ENCODE results near the gene MACROD1. TPM values are rescaled to one million over a fixed set of nuclear protein-coding genes. Genes with fewer than 3 reads are reported as not detected.

The MACROD1 gene
- total and polyA plus RNA-seq, 2 of the 13 experiments (the other 11 are each of a cell fraction or from before 2014, with no cell fraction given): 23.1 to 34.5 TPM

DNA sequence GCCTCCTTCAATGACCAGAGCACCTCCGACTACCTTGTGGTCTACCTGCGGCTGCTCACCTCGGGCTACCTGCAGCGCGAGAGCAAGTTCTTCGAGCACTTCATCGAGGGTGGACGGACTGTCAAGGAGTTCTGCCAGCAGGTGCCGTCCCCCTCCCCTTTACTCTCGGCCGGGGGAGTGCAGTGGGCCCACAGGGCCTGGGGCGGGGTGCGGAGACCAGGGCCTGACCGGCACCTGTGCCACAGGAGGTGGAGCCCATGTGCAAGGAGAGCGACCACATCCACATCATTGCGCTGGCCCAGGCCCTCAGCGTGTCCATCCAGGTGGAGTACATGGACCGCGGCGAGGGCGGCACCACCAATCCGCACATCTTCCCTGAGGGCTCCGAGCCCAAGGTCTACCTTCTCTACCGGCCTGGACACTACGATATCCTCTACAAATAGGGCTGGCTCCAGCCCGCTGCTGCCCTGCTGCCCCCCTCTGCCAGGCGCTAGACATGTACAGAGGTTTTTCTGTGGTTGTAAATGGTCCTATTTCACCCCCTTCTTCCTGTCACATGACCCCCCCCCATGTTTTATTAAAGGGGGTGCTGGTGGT is 168.7 kb downstream of the MACROD1 start:
- ATAC-seq: no peak
- Histone ChIP-seq H3K4me3 (replicated peaks in 1 of 3; ENCODE audit: insufficient read depth in 1 of 3, low read depth in 2 of 3, low read length in 3 of 3) (no peak overlapping the region), H3K27me3 (ENCODE audit: control insufficient read depth in 1 of 2, insufficient read depth in 2 of 2, low read length in 2 of 2) (no peaks in the 10 kb centered on the region), H3K27ac (ENCODE audit: extremely low read length, insufficient read depth, low read length) (no peak overlapping the region), H3K4me2 (ENCODE audit: low read depth, low read length) (no peak overlapping the region), H3K9me3 (ENCODE audit: low read length) (no peaks in the 10 kb centered on the region), H3K4me1 (ENCODE audit: insufficient read depth, low read length) (no peaks in the 10 kb centered on the region), H3K79me2 (ENCODE audit: insufficient read depth, low read length) (no peaks in the 10 kb centered on the region), H3K9ac (ENCODE audit: insufficient read depth, low read depth, low read length) (no peak overlapping the region), H2AFZ (ENCODE audit: low read length) (no peak overlapping the region), H4K20me1 (ENCODE audit: insufficient read depth, low read length) (no peaks in the 10 kb centered on the region; the same call in 1 of the 2 replicates), H3K36me3 (replicated peaks in 1 of 2; ENCODE audit: control insufficient read depth in 1 of 2, insufficient read depth in 2 of 2, low read length in 2 of 2) (peaks cover 13 to 36% of the 10 kb centered on the region in 2 experiments; a peak in 4 of 5 replicates)
- no peak for FAIRE-seq
- in situ Hi-C loops (cut with HindIII; ENCODE audit: extremely low pct_ligation_motif_present, low pct_unique_long_range_greater_than_20kb): no loop called here
- no peak for DNase-seq (ENCODE audit: low spot score)
- TF ChIP-seq, protein P1, sequence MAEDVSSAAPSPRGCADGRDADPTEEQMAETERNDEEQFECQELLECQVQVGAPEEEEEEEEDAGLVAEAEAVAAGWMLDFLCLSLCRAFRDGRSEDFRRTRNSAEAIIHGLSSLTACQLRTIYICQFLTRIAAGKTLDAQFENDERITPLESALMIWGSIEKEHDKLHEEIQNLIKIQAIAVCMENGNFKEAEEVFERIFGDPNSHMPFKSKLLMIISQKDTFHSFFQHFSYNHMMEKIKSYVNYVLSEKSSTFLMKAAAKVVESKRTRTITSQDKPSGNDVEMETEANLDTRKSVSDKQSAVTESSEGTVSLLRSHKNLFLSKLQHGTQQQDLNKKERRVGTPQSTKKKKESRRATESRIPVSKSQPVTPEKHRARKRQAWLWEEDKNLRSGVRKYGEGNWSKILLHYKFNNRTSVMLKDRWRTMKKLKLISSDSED (CRISPR knock-in tag; IDR thresholded peaks at IDR 0.05): no peak
- TF ChIP-seq, protein P2, sequence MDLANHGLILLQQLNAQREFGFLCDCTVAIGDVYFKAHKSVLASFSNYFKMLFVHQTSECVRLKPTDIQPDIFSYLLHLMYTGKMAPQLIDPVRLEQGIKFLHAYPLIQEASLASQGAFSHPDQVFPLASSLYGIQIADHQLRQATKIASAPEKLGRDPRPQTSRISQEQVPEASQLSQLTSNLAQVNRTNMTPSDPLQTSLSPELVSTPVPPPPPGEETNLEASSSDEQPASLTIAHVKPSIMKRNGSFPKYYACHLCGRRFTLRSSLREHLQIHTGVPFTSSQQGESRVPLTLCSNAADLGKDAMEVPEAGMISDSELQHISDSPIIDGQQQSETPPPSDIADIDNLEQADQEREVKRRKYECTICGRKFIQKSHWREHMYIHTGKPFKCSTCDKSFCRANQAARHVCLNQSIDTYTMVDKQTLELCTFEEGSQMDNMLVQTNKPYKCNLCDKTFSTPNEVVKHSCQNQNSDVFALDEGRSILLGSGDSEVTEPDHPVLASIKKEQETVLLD (CRISPR knock-in tag; IDR thresholded peaks at IDR 0.05; ENCODE audit: low read depth): no peak
- TF ChIP-seq ZNF280D (CRISPR knock-in tag; IDR thresholded peaks at IDR 0.05) (no peak), TBP (CRISPR knock-in tag; IDR thresholded peaks at IDR 0.05) (no peak), NR2F2 (IDR thresholded peaks at IDR 0.05; ENCODE audit: borderline replicate concordance, low read depth) (no peak), HOXA9 (CRISPR knock-in tag; IDR thresholded peaks at IDR 0.05; ENCODE audit: borderline replicate concordance) (no peak), NR2F1 (CRISPR knock-in tag; IDR thresholded peaks at IDR 0.05) (no peak), CBX5 (CRISPR knock-in tag; IDR thresholded peaks at IDR 0.05; ENCODE audit: borderline replicate concordance) (no peak), PTBP1 (IDR thresholded peaks at IDR 0.05; ENCODE audit: low read depth, low read length, poor library complexity, severe bottlenecking) (no peak), ZNF329 (CRISPR knock-in tag; IDR thresholded peaks at IDR 0.05; ENCODE audit: low read depth) (no peak)
- TF ChIP-seq, protein P3, sequence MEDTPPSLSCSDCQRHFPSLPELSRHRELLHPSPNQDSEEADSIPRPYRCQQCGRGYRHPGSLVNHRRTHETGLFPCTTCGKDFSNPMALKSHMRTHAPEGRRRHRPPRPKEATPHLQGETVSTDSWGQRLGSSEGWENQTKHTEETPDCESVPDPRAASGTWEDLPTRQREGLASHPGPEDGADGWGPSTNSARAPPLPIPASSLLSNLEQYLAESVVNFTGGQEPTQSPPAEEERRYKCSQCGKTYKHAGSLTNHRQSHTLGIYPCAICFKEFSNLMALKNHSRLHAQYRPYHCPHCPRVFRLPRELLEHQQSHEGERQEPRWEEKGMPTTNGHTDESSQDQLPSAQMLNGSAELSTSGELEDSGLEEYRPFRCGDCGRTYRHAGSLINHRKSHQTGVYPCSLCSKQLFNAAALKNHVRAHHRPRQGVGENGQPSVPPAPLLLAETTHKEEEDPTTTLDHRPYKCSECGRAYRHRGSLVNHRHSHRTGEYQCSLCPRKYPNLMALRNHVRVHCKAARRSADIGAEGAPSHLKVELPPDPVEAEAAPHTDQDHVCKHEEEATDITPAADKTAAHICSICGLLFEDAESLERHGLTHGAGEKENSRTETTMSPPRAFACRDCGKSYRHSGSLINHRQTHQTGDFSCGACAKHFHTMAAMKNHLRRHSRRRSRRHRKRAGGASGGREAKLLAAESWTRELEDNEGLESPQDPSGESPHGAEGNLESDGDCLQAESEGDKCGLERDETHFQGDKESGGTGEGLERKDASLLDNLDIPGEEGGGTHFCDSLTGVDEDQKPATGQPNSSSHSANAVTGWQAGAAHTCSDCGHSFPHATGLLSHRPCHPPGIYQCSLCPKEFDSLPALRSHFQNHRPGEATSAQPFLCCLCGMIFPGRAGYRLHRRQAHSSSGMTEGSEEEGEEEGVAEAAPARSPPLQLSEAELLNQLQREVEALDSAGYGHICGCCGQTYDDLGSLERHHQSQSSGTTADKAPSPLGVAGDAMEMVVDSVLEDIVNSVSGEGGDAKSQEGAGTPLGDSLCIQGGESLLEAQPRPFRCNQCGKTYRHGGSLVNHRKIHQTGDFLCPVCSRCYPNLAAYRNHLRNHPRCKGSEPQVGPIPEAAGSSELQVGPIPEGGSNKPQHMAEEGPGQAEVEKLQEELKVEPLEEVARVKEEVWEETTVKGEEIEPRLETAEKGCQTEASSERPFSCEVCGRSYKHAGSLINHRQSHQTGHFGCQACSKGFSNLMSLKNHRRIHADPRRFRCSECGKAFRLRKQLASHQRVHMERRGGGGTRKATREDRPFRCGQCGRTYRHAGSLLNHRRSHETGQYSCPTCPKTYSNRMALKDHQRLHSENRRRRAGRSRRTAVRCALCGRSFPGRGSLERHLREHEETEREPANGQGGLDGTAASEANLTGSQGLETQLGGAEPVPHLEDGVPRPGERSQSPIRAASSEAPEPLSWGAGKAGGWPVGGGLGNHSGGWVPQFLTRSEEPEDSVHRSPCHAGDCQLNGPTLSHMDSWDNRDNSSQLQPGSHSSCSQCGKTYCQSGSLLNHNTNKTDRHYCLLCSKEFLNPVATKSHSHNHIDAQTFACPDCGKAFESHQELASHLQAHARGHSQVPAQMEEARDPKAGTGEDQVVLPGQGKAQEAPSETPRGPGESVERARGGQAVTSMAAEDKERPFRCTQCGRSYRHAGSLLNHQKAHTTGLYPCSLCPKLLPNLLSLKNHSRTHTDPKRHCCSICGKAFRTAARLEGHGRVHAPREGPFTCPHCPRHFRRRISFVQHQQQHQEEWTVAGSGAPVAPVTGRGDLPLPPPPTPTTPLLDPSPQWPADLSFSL (CRISPR knock-in tag; IDR thresholded peaks at IDR 0.05): no peak
- WGBS (ENCODE audit: low lambda C conversion rate): 96% methylated on average over 18 of the region's 27 CpGs
- intact Hi-C loops (cut with micrococcal nuclease; ENCODE audit: unreplicated experiment): no loop called here
- ChIA-PET CTCF (ENCODE audit: low intra/inter-chr PET ratio, low total read pairs) (no interaction called here), POLR2A (no interaction called here)
- TSS peak; percentile 58 for BruUV-seq (replicated peaks)

Measured in HepG2 (cell line).